HG02623 (cell line): Measurements from ENCODE around the gene OCLN.
"Not testable (repeated sequence)": the region's sequence is repeated elsewhere in the genome, so short reads cannot be mapped to it uniquely, and the experiment has no call there.

Experiments used
- ATAC-seq: cut with Tn5 transposase; IDR thresholded peaks from one replicate; pipeline ENCODE4 v1.9.1; 2021; ENCODE audit warnings: moderate library complexity; ENCODE audit not compliant: unreplicated experiment

Gene OCLN

GRCh38 chr5:69491027-69491426 is 1.6 kb upstream of the OCLN start:
- no peak for ATAC-seq

- no peak for ATAC-seq
Observed at GRCh38 chr5:69491838-69492390, 676 bp upstream of the OCLN start.

- ATAC-seq, result peak; percentile 32
Observed at GRCh38 chr5:69492923-69493395, 369 bp downstream of the OCLN start.

GRCh38 chr5:69493396-69494133 is 975 bp downstream of the OCLN start:
- ATAC-seq, result no peak

- ATAC-seq, result no peak
Observed at GRCh38 chr5:69494452-69494851, 1.9 kb downstream of the OCLN start.

GRCh38 chr5:69497006-69497520 is 4.5 kb downstream of the OCLN start:
- no peak for ATAC-seq

- ATAC-seq, result no peak
Observed at GRCh38 chr5:69498384-69498783, 5.8 kb downstream of the OCLN start.

GRCh38 chr5:69502367-69502766 is 9.8 kb downstream of the OCLN start:
- no peak for ATAC-seq

GRCh38 chr5:69502767-69503488 is 10.3 kb downstream of the OCLN start:
- ATAC-seq, result no peak

GRCh38 chr5:69504036-69504435 is 11.4 kb downstream of the OCLN start:
- ATAC-seq, result no peak

GRCh38 chr5:69505306-69505705 is 12.7 kb downstream of the OCLN start:
- ATAC-seq, result no peak

GRCh38 chr5:69509212-69509611 is 16.6 kb downstream of the OCLN start:
- no peak for ATAC-seq

- no peak for ATAC-seq
Observed at GRCh38 chr5:69510694-69511093, 18.1 kb downstream of the OCLN start.

- ATAC-seq, result no peak
Observed at GRCh38 chr5:69512740-69513260, 20.2 kb downstream of the OCLN start.

GRCh38 chr5:69515570-69515969 is 23.0 kb downstream of the OCLN start:
- not testable (repeated sequence) for ATAC-seq

GRCh38 chr5:69516769-69517168 is 24.2 kb downstream of the OCLN start:
- ATAC-seq, result no peak

GRCh38 chr5:69517763-69518212 is 25.2 kb downstream of the OCLN start:
- no peak for ATAC-seq

GRCh38 chr5:69519285-69519684 is 26.7 kb downstream of the OCLN start:
- ATAC-seq, result no peak

GRCh38 chr5:69522035-69522434 is 29.4 kb downstream of the OCLN start:
- no peak for ATAC-seq

GRCh38 chr5:69525490-69525889 is 32.9 kb downstream of the OCLN start:
- ATAC-seq, result no peak

GRCh38 chr5:69526660-69527059 is 34.1 kb downstream of the OCLN start:
- no peak for ATAC-seq
